ENCODE results near the gene LEMD2.

LEMD2 gene

DNA sequence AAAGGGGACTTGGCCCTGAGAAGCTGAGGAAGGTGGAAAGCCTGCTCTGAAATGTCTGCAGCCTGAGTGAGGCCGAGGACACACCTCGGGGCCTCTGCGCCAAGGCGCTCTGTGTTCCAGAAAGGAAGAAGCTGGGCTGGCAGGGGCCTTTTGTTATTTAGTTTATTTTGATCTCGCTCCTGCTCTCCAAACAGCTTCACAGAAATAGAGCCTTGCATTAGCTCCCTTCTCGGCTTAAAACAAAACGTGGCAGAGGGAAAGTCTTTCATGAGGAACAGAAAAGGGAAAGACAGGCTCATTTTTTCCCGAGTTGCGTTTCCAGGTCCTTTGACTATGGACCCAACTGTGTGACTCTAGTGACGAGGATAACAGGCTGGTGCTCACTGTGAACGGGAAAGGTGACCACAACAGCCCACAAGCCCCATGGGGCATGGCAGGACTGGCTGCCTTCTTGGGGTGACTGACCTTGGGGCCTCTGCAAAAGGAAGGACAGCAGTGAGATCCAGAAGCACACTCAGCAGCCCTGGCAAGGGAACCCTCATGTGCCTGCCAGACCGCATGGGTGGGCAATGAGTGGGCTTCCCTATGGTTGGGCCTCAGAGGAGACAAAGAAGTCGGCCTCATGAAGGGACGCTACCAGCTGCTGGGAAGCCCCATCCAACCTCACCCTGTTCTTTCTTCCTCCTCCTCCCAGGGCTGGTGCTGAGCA, 18.7 kb downstream of the LEMD2 start:
- no peak for DNase-seq
- TF ChIP-seq POLR2A (IDR thresholded peaks at IDR 0.05; ENCODE audit: low read length), result peak; percentile 27
- no peak for TF ChIP-seq GATA1 (IDR thresholded peaks at IDR 0.05; ENCODE audit: low read depth, low read length)

DNA sequence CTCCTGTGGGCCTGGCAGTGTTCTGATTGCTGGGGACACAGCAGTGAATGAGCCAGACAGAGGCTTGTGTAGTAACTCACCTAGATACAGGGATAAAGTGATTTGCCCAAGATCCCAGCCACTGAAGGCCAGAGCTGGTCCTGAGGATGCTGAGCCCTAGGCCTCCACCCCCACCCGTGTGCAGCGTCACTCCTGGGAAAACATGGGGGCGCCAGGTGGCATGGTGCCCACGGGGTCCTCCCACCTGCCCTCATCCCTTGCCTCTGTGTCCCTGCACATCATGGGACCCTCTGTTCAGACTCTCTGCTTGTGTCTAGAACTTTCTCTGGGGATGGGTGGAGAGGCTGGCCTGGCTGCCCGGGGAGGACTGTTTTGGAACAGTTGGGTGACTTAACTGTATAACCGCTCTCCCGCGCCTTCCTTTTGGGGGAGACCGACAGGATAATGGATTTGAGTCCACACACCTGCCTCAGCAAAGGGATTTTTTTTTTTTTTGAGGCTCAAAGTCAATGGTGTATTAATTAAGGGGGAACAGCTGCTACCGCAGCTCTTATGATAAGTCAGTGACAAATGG, 19.6 kb downstream of the LEMD2 start:
- no peak for TF ChIP-seq POLR2A (IDR thresholded peaks at IDR 0.05; ENCODE audit: low read length)
- TF ChIP-seq GATA1 (IDR thresholded peaks at IDR 0.05; ENCODE audit: low read depth, low read length), result no peak
- DNase-seq, result no peak

DNA sequence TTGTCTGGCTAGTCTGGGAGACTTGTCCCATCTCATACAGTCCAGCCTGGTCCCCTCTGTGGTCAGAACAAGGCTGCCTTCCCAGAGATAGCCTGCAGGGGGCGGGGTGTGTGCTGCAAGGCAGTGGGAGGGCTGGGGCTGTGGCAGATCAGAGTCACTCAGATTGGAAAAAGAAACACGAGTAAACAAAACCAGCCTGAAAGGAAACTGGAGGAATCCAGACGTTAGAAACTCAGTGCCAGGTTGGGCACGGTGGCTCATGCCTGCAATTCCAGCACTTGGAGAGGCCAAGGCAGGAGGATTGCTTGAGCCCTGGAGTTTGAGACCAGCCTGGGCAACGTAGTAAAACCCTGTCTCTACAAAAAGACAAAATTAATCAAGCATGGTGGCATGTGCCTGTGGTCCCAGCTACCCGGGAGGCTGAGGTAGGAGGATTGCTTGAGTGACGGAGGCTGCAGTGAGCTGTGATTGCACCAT, 20.2 kb downstream of the LEMD2 start:
- peak; percentile 61 to 78 for DNase-seq
- no peak for TF ChIP-seq GATA1 (IDR thresholded peaks at IDR 0.05; ENCODE audit: low read depth, low read length)
- no peak for TF ChIP-seq POLR2A (IDR thresholded peaks at IDR 0.05; ENCODE audit: low read length)

DNA sequence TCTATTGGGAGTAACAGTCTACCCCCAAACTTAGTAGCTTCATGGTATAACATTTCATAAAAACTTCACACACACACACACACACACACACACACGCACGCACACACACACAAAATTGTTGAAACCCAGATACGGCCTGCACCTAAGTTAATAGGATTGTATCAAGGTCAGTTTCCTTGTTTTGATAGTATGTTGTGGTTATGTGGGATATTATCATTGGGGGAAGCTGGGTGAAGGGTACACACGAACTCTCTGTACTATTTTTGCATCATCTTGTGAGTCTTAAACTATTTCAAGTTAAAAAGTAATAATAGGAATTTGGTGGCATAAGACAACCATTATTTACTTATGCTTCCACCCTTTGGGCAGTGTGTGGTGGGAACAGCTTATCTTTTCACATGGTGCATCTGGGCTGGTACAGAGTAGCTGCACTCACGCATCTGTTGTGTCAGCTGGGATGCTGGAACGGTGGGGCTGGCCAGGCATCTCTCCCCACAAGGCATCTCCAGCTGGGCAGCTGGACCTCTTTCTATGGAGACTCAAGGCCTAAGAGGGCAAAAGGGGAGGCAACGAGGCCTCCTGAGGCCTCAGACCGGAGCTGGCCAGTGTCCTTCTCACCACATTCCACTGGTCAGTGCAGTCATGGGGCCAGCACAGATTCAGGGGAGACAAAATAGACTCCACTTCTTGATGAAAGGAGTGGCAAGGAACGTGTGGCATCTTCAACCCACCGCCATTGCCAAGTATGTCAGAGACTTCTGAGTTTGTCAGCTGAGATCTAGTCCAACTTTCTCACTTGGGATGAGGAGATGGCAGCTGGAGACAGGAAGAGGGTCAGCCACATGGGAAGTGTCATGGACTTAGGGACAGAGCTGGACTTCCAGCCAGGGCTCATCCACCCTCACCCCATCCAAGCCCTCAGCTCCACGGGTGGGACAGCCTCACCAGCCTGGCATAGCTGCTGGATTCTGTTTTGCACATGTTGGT, 21.7 kb downstream of the LEMD2 start:
- no peak for DNase-seq

DNA sequence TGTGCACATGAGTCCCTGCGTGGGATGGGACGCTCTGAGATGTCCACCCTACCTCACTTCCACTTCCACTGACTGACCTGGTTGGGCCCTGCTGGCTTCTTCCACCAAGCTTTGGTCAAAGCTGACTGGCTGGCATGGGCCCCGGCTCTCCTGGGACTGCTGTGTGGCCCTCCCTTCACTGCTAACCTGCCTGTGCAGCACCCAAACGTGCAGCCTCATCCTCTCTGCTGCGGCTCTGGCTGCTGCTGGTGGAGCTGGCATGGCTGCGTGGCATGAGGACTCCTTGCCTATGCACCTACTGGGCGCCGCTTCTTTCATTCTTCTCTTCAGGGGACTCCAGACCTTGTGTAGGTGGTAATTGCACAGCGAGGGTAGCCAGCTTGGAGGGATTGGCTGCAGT, 23.6 kb downstream of the LEMD2 start:
- no peak for DNase-seq
- no peak for TF ChIP-seq GATA1 (IDR thresholded peaks at IDR 0.05; ENCODE audit: low read depth, low read length)
- no peak for TF ChIP-seq POLR2A (IDR thresholded peaks at IDR 0.05; ENCODE audit: low read length)

More for the DNA sequence above, 21.7 kb downstream of the LEMD2 start:
- no peak for TF ChIP-seq POLR2A (IDR thresholded peaks at IDR 0.05; ENCODE audit: low read length)
- TF ChIP-seq GATA1 (IDR thresholded peaks at IDR 0.05; ENCODE audit: low read depth, low read length), result no peak

DNA sequence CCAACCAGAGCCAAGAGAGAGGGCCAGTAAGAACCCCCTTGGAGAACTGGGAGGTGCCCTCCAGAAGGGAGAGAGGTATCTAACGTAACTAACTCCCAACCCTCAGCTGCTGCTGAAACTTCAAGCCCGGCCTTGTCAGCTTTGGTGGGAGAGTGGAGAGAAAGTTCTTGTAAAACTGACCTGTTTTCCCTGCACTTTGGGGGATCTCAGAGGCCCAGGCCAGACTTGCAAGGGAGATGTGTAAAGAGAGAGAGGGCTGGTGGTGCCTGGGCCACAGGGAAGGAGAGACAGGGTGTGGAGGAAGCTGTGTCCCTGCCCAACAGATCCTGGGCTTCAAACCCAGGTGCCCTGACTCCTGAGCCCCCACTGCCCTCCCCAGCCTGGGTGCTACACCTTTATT, 24.9 kb downstream of the LEMD2 start:
- no peak for DNase-seq
- TF ChIP-seq POLR2A (IDR thresholded peaks at IDR 0.05; ENCODE audit: low read length), result no peak
- no peak for TF ChIP-seq GATA1 (IDR thresholded peaks at IDR 0.05; ENCODE audit: low read depth, low read length)

DNA sequence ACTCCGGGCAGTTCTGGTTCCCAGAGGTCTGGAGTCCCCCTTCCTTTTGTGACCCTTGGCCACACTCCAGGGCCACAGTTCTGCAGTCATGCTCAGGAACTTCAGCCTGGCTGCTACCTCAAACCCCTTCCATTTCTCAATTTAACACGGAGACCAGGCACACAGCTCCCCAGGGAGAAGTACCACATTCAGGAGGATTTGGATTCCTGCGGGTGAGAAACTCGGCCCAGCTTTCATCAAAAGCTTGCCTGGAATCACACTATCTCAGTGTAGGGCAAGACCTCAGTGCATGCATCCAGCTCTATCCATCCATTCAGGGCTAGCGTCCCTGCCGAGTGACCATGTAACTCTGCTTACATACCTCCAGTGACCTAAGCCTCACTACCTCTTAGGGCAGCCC, 25.4 kb downstream of the LEMD2 start:
- no peak for TF ChIP-seq POLR2A (IDR thresholded peaks at IDR 0.05; ENCODE audit: low read length)
- no peak for TF ChIP-seq GATA1 (IDR thresholded peaks at IDR 0.05; ENCODE audit: low read depth, low read length)
- DNase-seq, result no peak

DNA sequence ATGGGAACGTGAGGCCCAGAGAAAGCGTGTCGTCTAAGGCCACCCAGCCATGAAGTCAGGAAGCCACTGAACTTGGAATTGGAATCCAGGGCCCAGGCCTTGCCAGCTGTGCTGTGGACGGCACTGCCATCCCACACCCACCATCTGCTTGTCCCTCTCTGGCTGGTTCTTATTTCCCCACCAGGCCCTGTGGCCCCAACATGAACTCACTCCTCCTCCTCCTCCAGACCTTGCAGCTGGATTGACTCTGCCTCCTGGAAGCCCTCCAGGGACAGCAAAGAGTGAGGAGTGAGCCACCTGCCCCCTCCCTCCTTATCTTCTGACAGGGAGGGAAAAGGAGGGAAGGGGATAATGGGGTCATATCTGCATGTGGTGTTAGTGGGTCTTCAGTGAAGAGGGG, 26.2 kb downstream of the LEMD2 start:
- TF ChIP-seq POLR2A (IDR thresholded peaks at IDR 0.05; ENCODE audit: low read length) (no peak), GATA1 (IDR thresholded peaks at IDR 0.05; ENCODE audit: low read depth, low read length) (no peak)
- DNase-seq, result no peak

DNA sequence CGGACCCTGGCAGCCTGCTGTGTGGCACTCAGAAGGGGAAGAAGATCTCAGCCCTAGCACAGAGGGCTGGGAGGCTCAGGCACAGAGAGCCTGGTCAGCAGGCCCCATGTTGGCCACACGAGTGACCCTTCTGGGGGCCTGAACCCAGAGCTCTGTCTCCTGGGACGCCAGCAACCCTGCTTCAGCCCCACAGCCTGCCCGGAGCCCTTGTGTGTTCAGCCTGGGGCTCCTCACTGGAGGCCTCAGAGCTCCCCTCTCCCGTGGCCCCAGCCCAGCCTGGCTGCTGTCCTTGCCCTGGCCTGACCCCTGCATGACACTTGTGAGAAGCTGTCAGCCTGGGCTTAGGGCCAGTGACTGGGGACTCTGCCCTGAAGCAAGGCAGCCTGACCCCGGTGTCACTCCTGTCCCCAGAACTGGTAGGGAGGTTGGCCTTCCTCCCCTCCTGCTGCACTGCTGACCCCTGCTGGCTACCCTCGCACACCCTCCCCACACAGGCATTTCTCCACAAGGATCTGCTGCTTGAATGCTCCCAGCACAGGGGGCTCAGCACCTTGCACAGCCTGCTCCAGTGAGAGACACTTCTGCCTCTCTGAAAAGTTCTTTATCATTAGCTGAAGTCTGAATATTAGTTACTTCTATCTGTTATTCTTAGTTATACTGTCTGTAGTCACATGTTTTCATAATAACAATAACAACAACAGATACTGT, 26.9 kb downstream of the LEMD2 start:
- DNase-seq, result peak; percentile 53 to 64
- no peak for TF ChIP-seq POLR2A (IDR thresholded peaks at IDR 0.05; ENCODE audit: low read length)
- TF ChIP-seq GATA1 (IDR thresholded peaks at IDR 0.05; ENCODE audit: low read depth, low read length), result no peak

DNA sequence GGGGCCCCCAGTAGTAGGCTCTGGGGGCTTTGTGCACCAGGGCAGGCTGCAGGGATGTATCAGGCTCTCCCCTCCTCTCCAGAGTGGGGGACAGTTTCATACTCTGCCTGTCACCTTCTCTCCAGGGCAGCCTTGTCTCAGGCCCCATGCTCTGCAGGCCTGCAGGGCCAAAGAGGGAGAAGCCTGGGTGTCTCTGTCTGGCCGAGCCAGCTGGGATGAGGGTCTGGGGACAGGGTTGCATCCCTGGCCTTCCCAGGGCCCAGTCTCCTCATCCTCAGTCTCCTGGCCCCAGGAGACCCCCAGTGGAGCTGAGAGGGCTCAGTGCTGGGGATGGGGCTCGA, 27.4 kb downstream of the LEMD2 start:
- DNase-seq, result no peak
- TF ChIP-seq GATA1 (IDR thresholded peaks at IDR 0.05; ENCODE audit: low read depth, low read length) (no peak), POLR2A (IDR thresholded peaks at IDR 0.05; ENCODE audit: low read length) (no peak)

DNA sequence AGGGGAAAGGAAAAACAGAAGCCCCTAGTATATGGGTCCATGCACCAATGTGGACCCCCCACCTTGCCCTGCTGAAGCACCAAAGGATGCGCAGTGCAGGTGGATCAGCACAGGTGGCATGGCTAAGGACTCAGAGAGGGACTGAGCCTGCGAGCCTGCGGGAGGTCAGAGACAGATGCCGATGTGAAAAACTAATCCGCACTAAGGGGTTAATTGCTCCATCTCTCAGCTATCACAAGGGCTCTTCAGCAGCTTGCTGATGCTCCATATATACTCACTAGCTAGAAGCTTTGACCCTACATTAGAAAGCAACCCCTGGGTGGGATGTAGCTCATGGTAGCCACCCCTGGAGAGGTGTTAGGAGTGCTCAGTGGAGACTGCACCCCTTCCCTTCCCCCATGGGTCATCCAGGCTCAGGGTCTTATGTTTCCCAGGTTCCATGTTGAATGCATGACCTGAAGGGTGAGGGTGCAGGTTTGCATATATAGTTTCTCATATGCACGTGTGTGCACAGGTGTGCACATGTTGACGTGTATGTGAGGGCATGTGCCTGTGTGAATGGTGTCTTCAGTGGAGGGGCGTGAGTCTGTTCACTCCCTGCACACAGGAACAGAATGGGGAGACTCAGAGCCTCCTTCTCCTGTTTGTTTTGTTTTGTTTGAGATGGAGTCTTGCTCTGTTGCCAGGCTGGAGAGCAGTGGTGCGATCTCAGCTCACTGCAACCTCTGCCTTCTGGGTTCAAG, 28.9 kb downstream of the LEMD2 start:
- no peak for TF ChIP-seq POLR2A (IDR thresholded peaks at IDR 0.05; ENCODE audit: low read length)
- no peak for TF ChIP-seq GATA1 (IDR thresholded peaks at IDR 0.05; ENCODE audit: low read depth, low read length)
- no peak for DNase-seq

DNA sequence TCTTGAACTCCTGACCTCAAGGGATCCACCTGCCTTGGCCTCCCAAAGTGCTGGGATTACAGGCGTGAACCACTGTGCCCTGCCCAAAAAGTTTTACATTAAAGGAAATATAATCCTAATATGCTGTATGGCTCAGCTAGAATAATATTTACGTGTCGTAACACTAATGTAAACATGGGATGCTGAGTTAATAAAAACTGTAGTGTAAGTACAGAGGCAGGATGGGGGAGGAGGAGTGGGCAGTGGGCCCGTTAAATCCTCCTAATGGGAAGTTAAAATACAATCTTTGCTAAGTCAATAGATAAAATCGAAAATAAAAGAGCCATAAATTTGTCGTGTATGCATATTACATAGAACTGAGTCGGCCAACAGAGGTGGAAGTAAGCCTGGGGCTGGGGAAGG, 30.1 kb downstream of the LEMD2 start:
- TF ChIP-seq POLR2A (IDR thresholded peaks at IDR 0.05; ENCODE audit: low read length) (no peak), GATA1 (IDR thresholded peaks at IDR 0.05; ENCODE audit: low read depth, low read length) (no peak)
- no peak for DNase-seq

DNA sequence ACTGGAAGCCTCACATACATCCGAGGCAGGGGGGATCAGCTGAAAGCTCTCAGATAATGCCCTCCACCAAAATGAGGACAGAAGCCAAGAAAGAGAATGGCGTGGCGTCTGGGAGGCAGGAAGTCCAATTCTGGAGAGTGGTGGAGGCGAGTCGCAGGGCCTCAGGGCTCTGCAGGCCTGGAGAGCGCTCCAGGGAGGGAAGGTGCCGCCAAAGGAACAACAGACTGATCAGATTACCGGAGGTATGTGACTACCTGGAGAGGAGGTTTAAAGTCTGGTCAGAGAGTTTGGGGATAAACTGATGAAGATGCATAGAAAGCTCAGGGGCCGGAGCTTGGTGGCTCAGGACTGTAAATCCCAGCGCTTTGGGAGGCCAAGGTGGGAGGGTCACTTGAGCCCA, 31.0 kb downstream of the LEMD2 start:
- TF ChIP-seq POLR2A (IDR thresholded peaks at IDR 0.05; ENCODE audit: low read length), result no peak
- TF ChIP-seq GATA1 (IDR thresholded peaks at IDR 0.05; ENCODE audit: low read depth, low read length), result no peak
- no peak for DNase-seq

Measured in erythroblast (primary cell).